CD4-positive, CD25-positive, alpha-beta regulatory T cell (primary cell): ENCODE measurements around the gene FN3K. TPM values are rescaled to one million over a fixed set of nuclear protein-coding genes. Genes with fewer than 3 reads are reported as not detected.

Experiments
- ATAC-seq, 2 donors: fragments of 150-1000 bp; cut with Tn5 transposase; one replicate each; pipeline ENCODE4 v1.10.0; 2021; ENCODE audit warnings: low read depth in 2 of 2, moderate number of reproducible peaks in 2 of 2, moderate library complexity in 1 of 2
- DNase-seq, 3 donors: peaks; one replicate each; pipeline versions ENCODE4 v3.0.0 to v3.0.0-alpha.2; 2012 to 2022; ENCODE audit warnings: mixed read lengths in 1 of 3
- H3K27ac ChIP-seq: one replicate; pipeline ENCODE4 v1.7.0; 2013; ENCODE audit warnings: mild to moderate bottlenecking, low read length; ENCODE audit not compliant: insufficient read depth, poor library complexity, severe bottlenecking
- H3K27me3 ChIP-seq: one replicate; pipeline ENCODE4 v1.7.0; 2013; ENCODE audit warnings: low read length; ENCODE audit not compliant: control insufficient read depth, insufficient read depth
- H3K36me3 ChIP-seq: one replicate; pipeline ENCODE4 v1.7.0; 2013; ENCODE audit warnings: mild to moderate bottlenecking, low read length, moderate library complexity; ENCODE audit not compliant: control insufficient read depth, insufficient read depth
- H3K4me1 ChIP-seq: 2 replicates; pipeline ENCODE4 v1.7.0; 2013; ENCODE audit warnings: mild to moderate bottlenecking, low read length; ENCODE audit not compliant: insufficient read depth, control insufficient read depth, poor library complexity, severe bottlenecking
- H3K4me3 ChIP-seq: one replicate; pipeline ENCODE4 v1.7.0; 2013; ENCODE audit warnings: low read depth, mild to moderate bottlenecking, low read length, moderate library complexity
- H3K9me3 ChIP-seq, 2 experiments: 1 replicate in 1 of 2; 2 replicates in 1 of 2; pipeline ENCODE4 v1.7.0; 2013; ENCODE audit warnings: low read length in 2 of 2, mild to moderate bottlenecking in 1 of 2, moderate library complexity in 1 of 2; ENCODE audit not compliant: control insufficient read depth in 2 of 2
- H3K27ac Mint-ChIP-seq, 3 donors: one replicate each; pipeline ENCODE4 v1.8.0; 2020 to 2022; ENCODE audit warnings: mild to moderate bottlenecking in 3 of 3, mixed read lengths in 3 of 3, moderate library complexity in 2 of 3
- H3K27me3 Mint-ChIP-seq: one replicate; pipeline ENCODE4 v1.8.0; 2022; ENCODE audit warnings: mild to moderate bottlenecking, mixed read lengths
- H3K36me3 Mint-ChIP-seq: one replicate; pipeline ENCODE4 v1.8.0; 2020; ENCODE audit warnings: mixed read lengths
- H3K4me1 Mint-ChIP-seq, 4 donors: one replicate each; pipeline ENCODE4 v1.8.0; 2020 to 2022; ENCODE audit warnings: mixed read lengths in 4 of 4, mild to moderate bottlenecking in 1 of 4
- H3K4me3 Mint-ChIP-seq, 4 donors: one replicate each; pipeline ENCODE4 v1.8.0; 2020 to 2022; ENCODE audit warnings: mild to moderate bottlenecking in 4 of 4, mixed read lengths in 4 of 4, moderate library complexity in 3 of 4
- H3K9me3 Mint-ChIP-seq, 7 donors: one replicate each; pipeline ENCODE4 v1.8.0; 2020 to 2022; ENCODE audit warnings: mixed read lengths in 7 of 7, mild to moderate bottlenecking in 3 of 7, moderate library complexity in 2 of 7
- polyA plus RNA-seq, 4 donors: library from polyadenylated mRNA; unstranded; fragments of 300-500 nt; fragmentation: Illumina TruSeq; gene quantifications; one replicate each; pipeline ENCODE4 v1.2.3, GENCODE V29; 2021
- total RNA-seq: library from RNA; stranded (reverse); gene quantifications from one replicate; pipeline ENCODE4 v1.2.3, GENCODE V29; 2022

The FN3K gene
- 2.0 TPM for total RNA-seq
- under 1 TPM; 0.18 to 0.74 (median 0.25) TPM for polyA plus RNA-seq

DNA sequence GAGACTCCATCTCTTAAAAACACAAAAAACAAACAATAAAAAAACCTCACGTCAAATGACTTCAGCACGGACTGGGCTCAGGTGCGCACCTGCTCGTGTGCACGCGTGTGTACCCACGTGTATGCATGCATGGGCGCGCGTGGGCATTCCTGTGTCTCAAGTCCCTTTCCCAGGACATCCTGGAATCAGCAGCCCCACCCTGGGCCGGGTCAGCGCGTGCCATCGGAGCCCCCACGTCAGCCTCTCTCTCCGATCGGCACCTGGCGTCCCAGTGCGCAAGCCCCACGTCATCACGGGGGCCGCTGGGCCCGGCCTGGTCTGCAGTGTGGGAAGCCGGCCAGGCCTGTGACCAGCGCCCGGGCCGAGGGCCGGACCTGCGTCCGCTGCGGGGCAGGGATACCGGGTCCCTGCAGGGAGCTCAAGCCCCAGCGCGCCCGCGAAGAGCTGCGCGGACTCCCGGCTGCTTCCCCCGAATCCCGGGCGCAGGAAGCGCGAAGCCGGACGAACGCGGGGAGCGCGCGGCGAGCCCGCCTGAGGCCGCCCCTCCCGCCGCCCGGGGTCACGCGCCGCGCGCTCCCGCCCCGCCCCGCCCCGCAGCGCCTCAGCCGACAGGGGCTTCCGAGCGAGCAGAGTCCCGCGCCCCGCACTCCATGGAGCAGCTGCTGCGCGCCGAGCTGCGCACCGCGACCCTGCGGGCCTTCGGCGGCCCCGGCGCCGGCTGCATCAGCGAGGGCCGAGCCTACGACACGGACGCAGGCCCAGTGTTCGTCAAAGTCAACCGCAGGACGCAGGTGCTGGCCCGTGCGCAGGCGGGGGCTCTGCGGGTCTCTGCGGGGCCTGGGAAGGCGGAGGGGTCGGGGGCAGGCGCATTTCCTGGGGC is at the start of gene FN3K:
FN3K (plus strand) TSS at position 629 of the 880 bp plus-strand sequence; CDS start at position 651, 22 bp downstream.
- H3K9me3 ChIP-seq, result no peaks in the 10 kb centered on the region
- H3K36me3 ChIP-seq, result no peaks in the 10 kb centered on the region
- Mint-ChIP-seq H3K9me3 (peaks cover 0 to 10% (median 0%) of the 10 kb centered on the region in 7 donors), H3K4me1 (peaks cover 0 to 9% (median 0%) of the 10 kb centered on the region in 4 donors), H3K36me3 (peaks cover 10% of the 10 kb centered on the region), H3K4me3 (peak within 1 kb of the TSS in 3 of 4 donors; percentile 70 to 93 (median 77)), H3K27me3 (no peaks in the 10 kb centered on the region), H3K27ac (no peak within 1 kb of the TSS)
- ATAC-seq (peak in 1 of 2 donors; percentile 50), DNase-seq (peak in 1 of 3 donors; percentile 18)
- peaks cover 10% of the 10 kb centered on the region for H3K4me1 ChIP-seq
- no peak within 1 kb of the TSS for H3K27ac ChIP-seq
- no peak within 1 kb of the TSS for H3K4me3 ChIP-seq
- no peaks in the 10 kb centered on the region for H3K27me3 ChIP-seq

- H3K36me3 Mint-ChIP-seq, result peaks cover 16% of the 10 kb centered on the region
- no peaks in the 10 kb centered on the region for H3K27me3 ChIP-seq
- H3K4me1 Mint-ChIP-seq, result peaks cover 0 to 4% (median 2%) of the 10 kb centered on the region in 4 donors
- DNase-seq (no peak), ATAC-seq (no peak)
- no peaks in the 10 kb centered on the region for H3K27me3 Mint-ChIP-seq
- no peak overlapping the region for H3K27ac ChIP-seq
- peaks cover 0 to 9% (median 6%) of the 10 kb centered on the region in 7 donors for H3K9me3 Mint-ChIP-seq
- no peak overlapping the region for H3K4me3 ChIP-seq
- H3K27ac Mint-ChIP-seq, result no peak overlapping the region
- H3K9me3 ChIP-seq, result peaks cover 7 to 9% of the 10 kb centered on the region in 2 experiments
- peak overlapping the region in 1 of 4 donors; percentile 84 for H3K4me3 Mint-ChIP-seq
- no peaks in the 10 kb centered on the region for H3K4me1 ChIP-seq
- H3K36me3 ChIP-seq, result no peaks in the 10 kb centered on the region
These were observed 48.8 kb upstream of the FN3K start for GRCh38 chr17:82686366-82687324.

DNA sequence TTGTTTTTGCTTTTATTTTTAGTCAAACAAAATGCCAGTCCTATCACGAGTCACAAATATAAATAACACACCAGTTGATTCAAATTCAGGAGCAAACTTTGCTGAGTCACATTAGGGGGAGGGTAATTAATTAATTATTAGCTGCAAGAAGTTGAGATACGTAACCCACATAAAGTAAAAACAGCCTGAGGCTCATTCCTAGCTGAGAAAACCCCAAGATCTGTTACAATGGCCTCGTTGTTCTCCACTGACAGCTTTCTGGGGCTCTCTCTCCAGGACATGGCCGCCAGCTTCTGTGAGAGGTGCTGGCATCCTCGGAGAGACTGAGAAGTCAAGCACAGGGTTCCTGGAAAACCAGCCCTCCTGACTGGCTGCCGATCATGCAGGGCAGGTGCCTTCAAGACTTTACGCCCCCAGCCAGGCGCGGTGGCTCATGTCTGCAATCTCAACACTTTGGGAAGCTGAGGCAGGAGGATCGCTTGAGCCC is 48.0 kb upstream of the FN3K start:
- ATAC-seq (no peak), DNase-seq (no peak)
- peaks cover 0 to under 1% of the 10 kb centered on the region in 2 experiments for H3K9me3 ChIP-seq
- no peak overlapping the region for H3K27ac ChIP-seq
- peaks cover 0 to 4% (median 2%) of the 10 kb centered on the region in 4 donors for H3K4me1 Mint-ChIP-seq
- H3K36me3 ChIP-seq, result no peaks in the 10 kb centered on the region
- no peak overlapping the region for H3K27ac Mint-ChIP-seq
- no peaks in the 10 kb centered on the region for H3K27me3 ChIP-seq
- no peak overlapping the region for H3K4me3 ChIP-seq
- H3K9me3 Mint-ChIP-seq, result peaks cover 0 to under 1% (median 0%) of the 10 kb centered on the region in 7 donors
- no peak overlapping the region for H3K4me3 Mint-ChIP-seq
- H3K36me3 Mint-ChIP-seq, result peaks cover 8% of the 10 kb centered on the region
- H3K27me3 Mint-ChIP-seq, result no peaks in the 10 kb centered on the region
- no peaks in the 10 kb centered on the region for H3K4me1 ChIP-seq

GRCh38 chr17:82687871-82688270 is 47.5 kb upstream of the FN3K start:
- Mint-ChIP-seq H3K36me3 (peaks cover 8% of the 10 kb centered on the region), H3K9me3 (no peaks in the 10 kb centered on the region), H3K4me1 (peaks cover 0 to 4% (median 2%) of the 10 kb centered on the region in 4 donors), H3K27ac (no peak overlapping the region), H3K4me3 (no peak overlapping the region), H3K27me3 (no peaks in the 10 kb centered on the region)
- no peak for DNase-seq
- Histone ChIP-seq H3K27me3 (no peaks in the 10 kb centered on the region), H3K36me3 (no peaks in the 10 kb centered on the region), H3K4me3 (no peak overlapping the region), H3K4me1 (no peaks in the 10 kb centered on the region), H3K9me3 (no peaks in the 10 kb centered on the region), H3K27ac (no peak overlapping the region)
- no peak for ATAC-seq

DNA sequence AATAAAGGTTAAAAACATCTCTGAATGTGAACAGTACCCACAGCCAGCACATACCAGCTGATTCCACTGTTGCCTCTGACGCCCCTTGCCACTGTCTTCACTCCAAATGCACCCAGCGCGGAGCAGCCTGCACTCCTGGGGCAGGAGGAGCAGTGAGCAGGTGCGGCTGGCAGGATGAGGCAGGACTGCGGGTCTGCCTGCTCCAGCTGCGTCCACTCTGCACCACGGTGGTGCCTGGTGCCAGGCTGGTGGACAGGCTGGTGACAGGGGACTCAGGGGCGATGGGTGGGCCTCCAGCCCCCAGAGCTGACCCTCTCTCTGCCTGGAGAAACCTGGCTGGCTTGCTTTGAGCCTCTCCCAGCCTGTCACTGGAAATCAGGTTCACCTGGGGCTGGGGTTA is 46.3 kb upstream of the FN3K start:
- ATAC-seq, result no peak
- Histone ChIP-seq H3K36me3 (no peaks in the 10 kb centered on the region), H3K27me3 (no peaks in the 10 kb centered on the region), H3K9me3 (peaks cover 0 to 2% of the 10 kb centered on the region in 2 experiments), H3K27ac (no peak overlapping the region), H3K4me3 (no peak overlapping the region), H3K4me1 (no peaks in the 10 kb centered on the region)
- Mint-ChIP-seq H3K27ac (no peak overlapping the region), H3K4me1 (peaks cover 0 to 4% (median 2%) of the 10 kb centered on the region in 4 donors), H3K4me3 (no peak overlapping the region), H3K9me3 (peaks cover 0 to 2% (median 0%) of the 10 kb centered on the region in 7 donors), H3K36me3 (peaks cover 8% of the 10 kb centered on the region), H3K27me3 (no peaks in the 10 kb centered on the region)
- no peak for DNase-seq

- peaks cover 0 to 8% (median 2%) of the 10 kb centered on the region in 4 donors for H3K4me1 Mint-ChIP-seq
- H3K36me3 Mint-ChIP-seq, result peaks cover 17% of the 10 kb centered on the region
- ATAC-seq (no peak), DNase-seq (no peak)
- no peaks in the 10 kb centered on the region for H3K27me3 ChIP-seq
- no peaks in the 10 kb centered on the region for H3K4me1 ChIP-seq
- H3K27me3 Mint-ChIP-seq, result peaks cover 8% of the 10 kb centered on the region
- H3K4me3 ChIP-seq, result no peak overlapping the region
- no peak overlapping the region for H3K27ac Mint-ChIP-seq
- no peak overlapping the region for H3K4me3 Mint-ChIP-seq
- peaks cover 4% of the 10 kb centered on the region for H3K36me3 ChIP-seq
- H3K9me3 Mint-ChIP-seq, result peaks cover 0 to 10% (median 0%) of the 10 kb centered on the region in 7 donors
- no peak overlapping the region for H3K27ac ChIP-seq
- peaks cover 8 to 10% of the 10 kb centered on the region in 2 experiments for H3K9me3 ChIP-seq
These were observed 44.5 kb upstream of the FN3K start for GRCh38 chr17:82690786-82691489.

DNA sequence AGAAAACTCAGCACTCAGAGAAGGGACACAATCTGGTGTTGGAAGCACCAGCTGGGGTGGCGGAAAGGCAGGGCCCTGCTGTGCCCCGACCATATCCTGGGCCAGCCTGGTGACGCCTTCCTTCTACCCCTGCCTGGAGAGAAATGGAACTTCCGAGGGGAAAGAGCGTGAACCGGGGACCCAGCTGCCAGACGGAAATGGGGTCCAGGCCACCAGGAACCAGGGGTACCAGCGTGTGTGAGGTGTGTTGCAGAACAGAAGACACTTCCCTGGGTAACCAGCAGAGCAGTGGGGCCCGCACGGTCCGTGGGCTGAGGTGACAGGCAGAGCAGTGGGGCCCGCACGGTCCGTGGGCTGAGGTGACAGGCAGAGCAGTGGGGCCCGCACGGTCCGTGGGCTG is 43.7 kb upstream of the FN3K start:
- Mint-ChIP-seq H3K9me3 (peaks cover 0 to 10% (median 0%) of the 10 kb centered on the region in 7 donors), H3K4me1 (peaks cover 0 to 12% (median 2%) of the 10 kb centered on the region in 4 donors), H3K4me3 (no peak overlapping the region), H3K36me3 (peaks cover 17% of the 10 kb centered on the region), H3K27me3 (peaks cover 8% of the 10 kb centered on the region), H3K27ac (no peak overlapping the region)
- H3K9me3 ChIP-seq, result peaks cover 8 to 10% of the 10 kb centered on the region in 2 experiments
- no peaks in the 10 kb centered on the region for H3K27me3 ChIP-seq
- H3K4me1 ChIP-seq, result peaks cover 1% of the 10 kb centered on the region
- H3K36me3 ChIP-seq, result peaks cover 4% of the 10 kb centered on the region
- DNase-seq (no peak), ATAC-seq (no peak)
- no peak overlapping the region for H3K27ac ChIP-seq
- H3K4me3 ChIP-seq, result no peak overlapping the region
